GM19043 (cell line): Measurements from ENCODE around the gene NT5C3A.
"Not testable (repeated sequence)": the region's sequence is repeated elsewhere in the genome, so short reads cannot be mapped to it uniquely, and the experiment has no call there.

ENCODE experiments used
- ATAC-seq: cut with Tn5 transposase; IDR thresholded peaks from one replicate; pipeline ENCODE4 v1.9.1; 2021; ENCODE audit warnings: low read depth; ENCODE audit not compliant: unreplicated experiment

NT5C3A gene

GRCh38 chr7:33043501-33044400 lies 18.8 kb downstream of the NT5C3A start:
- no peak for ATAC-seq

GRCh38 chr7:33041631-33042428 lies 20.7 kb downstream of the NT5C3A start:
- no peak for ATAC-seq

- peak; percentile 91 for ATAC-seq
Measured at GRCh38 chr7:33040803-33041516, 21.6 kb downstream of the NT5C3A start.

- no peak for ATAC-seq
Measured at GRCh38 chr7:33039903-33040292, 22.7 kb downstream of the NT5C3A start.

- ATAC-seq, result no peak
Measured at GRCh38 chr7:33039257-33039902, 23.2 kb downstream of the NT5C3A start.

GRCh38 chr7:33038639-33039038 lies 23.9 kb downstream of the NT5C3A start:
- ATAC-seq, result no peak

GRCh38 chr7:33035776-33036175 lies 26.8 kb downstream of the NT5C3A start:
- ATAC-seq, result no peak

GRCh38 chr7:33024189-33024757 lies 38.3 kb downstream of the NT5C3A start:
- ATAC-seq, result no peak

GRCh38 chr7:33012364-33012763 lies 50.2 kb downstream of the NT5C3A start:
- no peak for ATAC-seq

- ATAC-seq, result no peak
Measured at GRCh38 chr7:33009734-33010133, 52.8 kb downstream of the NT5C3A start.

GRCh38 chr7:33005690-33006089 lies 56.9 kb downstream of the NT5C3A start:
- not testable (repeated sequence) for ATAC-seq

- ATAC-seq, result not testable (repeated sequence)
Measured at GRCh38 chr7:33005193-33005592, 57.4 kb downstream of the NT5C3A start.

- not testable (repeated sequence) for ATAC-seq
Measured at GRCh38 chr7:33004104-33004616, 58.4 kb downstream of the NT5C3A start.

GRCh38 chr7:33003111-33003510 lies 59.5 kb downstream of the NT5C3A start:
- not testable (repeated sequence) for ATAC-seq

- not testable (repeated sequence) for ATAC-seq
Measured at GRCh38 chr7:32999380-32999779, 63.2 kb downstream of the NT5C3A start.

GRCh38 chr7:32998361-32999171 lies 64.0 kb downstream of the NT5C3A start:
- not testable (repeated sequence) for ATAC-seq

- not testable (repeated sequence) for ATAC-seq
Measured at GRCh38 chr7:32997956-32998355, 64.6 kb downstream of the NT5C3A start.

GRCh38 chr7:32992750-32993149 lies 69.8 kb downstream of the NT5C3A start:
- ATAC-seq, result not testable (repeated sequence)
